Type B pancreatic cell (in vitro differentiated cells): ENCODE data around the gene GFOD1. TPM values are rescaled to one million over a fixed set of nuclear protein-coding genes. Genes with fewer than 3 reads are reported as not detected.

Experiments
- DNase-seq: peaks from one replicate; pipeline ENCODE4 v3.0.0; 2021; ENCODE audit warnings: mixed read lengths; ENCODE audit not compliant: unreplicated experiment; ENCODE audit errors: extremely low spot score
- H3K27ac Mint-ChIP-seq: 2 replicates; pipeline ENCODE4 v1.8.0; 2021; ENCODE audit warnings: mild to moderate bottlenecking, mixed read lengths
- H3K27me3 Mint-ChIP-seq: 2 replicates; pipeline ENCODE4 v1.8.0; 2021; ENCODE audit warnings: mixed read lengths
- H3K36me3 Mint-ChIP-seq: 2 replicates; pipeline ENCODE4 v1.8.0; 2021; ENCODE audit warnings: mixed read lengths
- H3K4me1 Mint-ChIP-seq: one replicate; pipeline ENCODE4 v1.8.0; 2021; ENCODE audit warnings: mixed read lengths; ENCODE audit not compliant: unreplicated experiment
- H3K4me3 Mint-ChIP-seq: 2 replicates; pipeline ENCODE4 v1.8.0; 2021; ENCODE audit warnings: mild to moderate bottlenecking, mixed read lengths
- H3K9me3 Mint-ChIP-seq: 2 replicates; pipeline ENCODE4 v1.8.0; 2021; ENCODE audit warnings: mixed read lengths
- CTCF ChIP-seq: fragments of 200-600 bp; sonication (generic); conservative IDR thresholded peaks from 2 replicates; pipeline ENCODE4 v1.5.0; 2021; ENCODE audit warnings: antibody characterized with exemption, mild to moderate bottlenecking
- total RNA-seq: library from RNA; stranded (reverse); gene quantifications from 2 replicates; pipeline ENCODE4 v1.2.1, GENCODE V29; 2021; ENCODE audit warnings: low replicate concordance

Gene GFOD1
- total RNA-seq, 1 donor from 2014 or later = 4.8 TPM

- H3K27me3 Mint-ChIP-seq = peaks cover 3% of the 10 kb centered on the region
- H3K4me3 Mint-ChIP-seq = no peak overlapping the region
- H3K36me3 Mint-ChIP-seq = peaks cover 4% of the 10 kb centered on the region
- no peak overlapping the region for H3K27ac Mint-ChIP-seq
- H3K4me1 Mint-ChIP-seq = peaks cover 9% of the 10 kb centered on the region
- no peak for TF ChIP-seq CTCF
- no peak for DNase-seq
- H3K9me3 Mint-ChIP-seq = peaks cover 6% of the 10 kb centered on the region
Observed at GRCh38 chr6:13466304-13467215, 20.8 kb downstream of the GFOD1 start.

- no peak for DNase-seq
- Mint-ChIP-seq H3K36me3 (peaks cover 4% of the 10 kb centered on the region), H3K27ac (no peak overlapping the region), H3K27me3 (peaks cover 3% of the 10 kb centered on the region), H3K9me3 (peaks cover 6% of the 10 kb centered on the region), H3K4me1 (peaks cover 9% of the 10 kb centered on the region), H3K4me3 (no peak overlapping the region)
- no peak for TF ChIP-seq CTCF
Observed at GRCh38 chr6:13465734-13466133, 21.7 kb downstream of the GFOD1 start.

- H3K36me3 Mint-ChIP-seq = no peaks in the 10 kb centered on the region
- peaks cover 3% of the 10 kb centered on the region for H3K27me3 Mint-ChIP-seq
- H3K4me1 Mint-ChIP-seq = peaks cover 9% of the 10 kb centered on the region
- no peaks in the 10 kb centered on the region for H3K9me3 Mint-ChIP-seq
- H3K4me3 Mint-ChIP-seq = no peak overlapping the region
- no peak overlapping the region for H3K27ac Mint-ChIP-seq
- TF ChIP-seq CTCF = no peak
- no peak for DNase-seq
Observed at GRCh38 chr6:13463941-13464340, 23.5 kb downstream of the GFOD1 start.

GRCh38 chr6:13463328-13463717, 24.1 kb downstream of the GFOD1 start:
- H3K36me3 Mint-ChIP-seq = no peaks in the 10 kb centered on the region
- H3K4me3 Mint-ChIP-seq = no peak overlapping the region
- no peak overlapping the region for H3K27ac Mint-ChIP-seq
- peaks cover 9% of the 10 kb centered on the region for H3K4me1 Mint-ChIP-seq
- TF ChIP-seq CTCF = no peak
- no peak for DNase-seq
- H3K9me3 Mint-ChIP-seq = no peaks in the 10 kb centered on the region
- peaks cover 3% of the 10 kb centered on the region for H3K27me3 Mint-ChIP-seq

GRCh38 chr6:13462458-13463327, 24.7 kb downstream of the GFOD1 start:
- no peaks in the 10 kb centered on the region for H3K36me3 Mint-ChIP-seq
- no peak for DNase-seq
- H3K27ac Mint-ChIP-seq = no peak overlapping the region
- no peaks in the 10 kb centered on the region for H3K9me3 Mint-ChIP-seq
- no peak overlapping the region for H3K4me3 Mint-ChIP-seq
- H3K4me1 Mint-ChIP-seq = peaks cover 9% of the 10 kb centered on the region
- TF ChIP-seq CTCF = no peak
- peaks cover 3% of the 10 kb centered on the region for H3K27me3 Mint-ChIP-seq
